PC-3 (cell line): ENCODE results near the gene FBXO30. TPM values are rescaled to one million over a fixed set of nuclear protein-coding genes. Genes with fewer than 3 reads are reported as not detected.

Experiments used
- ATAC-seq: fragments of 200-7000 bp; cut with Tn5 transposase; 2 replicates; pipeline ENCODE4 v1.9.1; 2020; ENCODE audit warnings: mild to moderate bottlenecking, moderate library complexity
- Bru-seq: library from RNA; stranded (reverse); fragments of 400-500 nt; gene quantifications from one replicate; lab custom pipeline; 2021; lab: Mats Ljungman, UMichigan
- BruChase-seq, 2 experiments: library from RNA; stranded (reverse); fragments of 400-500 nt; gene quantifications; one replicate each; lab custom pipeline; 2021; lab: Mats Ljungman, UMichigan
- BruUV-seq: library from RNA; stranded (reverse); fragments of 400-500 nt; replicated peaks from 2 replicates; lab custom pipeline; 2021; lab: Mats Ljungman, UMichigan
- CTCF ChIA-PET: fragments of 300-600 bp; sonication (Branson Sonifier 250); formaldehyde crosslinking; loops from one replicate; lab custom pipeline; 2022; ENCODE audit warnings: antibody characterized with exemption; lab: Charles Lee
- POLR2A ChIA-PET: fragments of 300-600 bp; sonication (Branson Sonifier 250); formaldehyde crosslinking; loops from one replicate; lab custom pipeline; 2022; ENCODE audit warnings: antibody characterized with exemption; ENCODE audit not compliant: unreplicated experiment; lab: Charles Lee
- DNase-seq: peaks from one replicate; pipeline ENCODE4 v3.0.0-alpha.2; 2015
- H2AFZ ChIP-seq: fragments of 300-600 bp; sonication (generic); 2 replicates; pipeline ENCODE4 v1.6.0; 2016; ENCODE audit warnings: antibody characterized with exemption, low read length
- H3F3A ChIP-seq: fragments of 300-600 bp; sonication (generic); one replicate; pipeline ENCODE4 v1.6.0; 2017; ENCODE audit warnings: antibody characterized with exemption, low read length, control low read depth, mild to moderate bottlenecking; ENCODE audit not compliant: unreplicated experiment
- H3K27ac ChIP-seq: fragments of 300-600 bp; sonication (generic); 2 replicates; pipeline ENCODE4 v1.5.1; 2016; ENCODE audit warnings: mild to moderate bottlenecking, low read length
- H3K27me3 ChIP-seq: fragments of 300-600 bp; sonication (generic); 2 replicates; pipeline ENCODE4 v1.6.1; 2016; ENCODE audit warnings: low read length, mixed read lengths
- H3K36me3 ChIP-seq: fragments of 300-600 bp; sonication (generic); 2 replicates; pipeline ENCODE4 v1.6.1; 2016; ENCODE audit warnings: low read depth, mixed run types, low read length, mixed read lengths
- H3K4me1 ChIP-seq: fragments of 300-600 bp; sonication (generic); 2 replicates; pipeline ENCODE4 v1.5.1; 2016; ENCODE audit warnings: low read length; ENCODE audit not compliant: insufficient read depth
- H3K4me2 ChIP-seq: fragments of 300-600 bp; sonication (generic); 2 replicates; pipeline ENCODE4 v1.6.0; 2016; ENCODE audit warnings: low read length
- H3K4me3 ChIP-seq: fragments of 300-600 bp; sonication (generic); 2 replicates; pipeline ENCODE4 v1.5.1; 2016; ENCODE audit warnings: mild to moderate bottlenecking, low read length, mixed read lengths
- H3K79me2 ChIP-seq: fragments of 300-600 bp; sonication (generic); 2 replicates; pipeline ENCODE4 v1.6.1; 2017; ENCODE audit warnings: low read length, mixed read lengths
- H3K9ac ChIP-seq: fragments of 300-600 bp; sonication (generic); 2 replicates; pipeline ENCODE4 v1.6.0; 2016; ENCODE audit warnings: mild to moderate bottlenecking, low read length
- H3K9me2 ChIP-seq: fragments of 300-600 bp; sonication (generic); replicated peaks from 2 replicates; pipeline ENCODE4 v1.6.1; 2016; ENCODE audit warnings: mixed run types, low read length, mixed read lengths
- H3K9me3 ChIP-seq: fragments of 300-600 bp; sonication (generic); 2 replicates; pipeline ENCODE4 v1.6.1; 2016; ENCODE audit warnings: low read length, mixed read lengths
- H4K20me1 ChIP-seq: fragments of 300-600 bp; sonication (generic); 2 replicates; pipeline ENCODE4 v1.6.1; 2016; ENCODE audit warnings: low read length, mixed read lengths
- CTCF ChIP-seq: fragments of 300-600 bp; sonication (generic); conservative IDR thresholded peaks from 2 replicates; pipeline ENCODE4 v1.5.1; 2017; ENCODE audit warnings: antibody characterized with exemption, low read depth, mild to moderate bottlenecking, low read length
- EZH2 ChIP-seq: fragments of 300-600 bp; sonication (generic); IDR thresholded peaks from one replicate; pipeline ENCODE4 v1.6.1; 2017; ENCODE audit warnings: antibody characterized with exemption, mild to moderate bottlenecking, low read length; ENCODE audit not compliant: unreplicated experiment
- EZH2phosphoT487 ChIP-seq: fragments of 300-600 bp; sonication (generic); IDR thresholded peaks from 2 replicates; pipeline ENCODE4 v1.6.1; 2018; ENCODE audit warnings: mild to moderate bottlenecking, antibody characterized with exemption, low read length, borderline replicate concordance
- intact Hi-C: fragments of 100-400 bp; cut with micrococcal nuclease; formaldehyde crosslinking; loops from 2 replicates; pipeline ENCODE4 v1.9.0; 2023
- long read RNA-seq: library from polyadenylated mRNA; unstranded; transcript quantifications from one replicate; pipeline ENCODE4 v2.0.0, GENCODE V29; 2021; ENCODE audit not compliant: unreplicated experiment
- total RNA-seq: library from RNA; depleted of rRNA; stranded (reverse); fragments of >200 nt; gene quantifications from 2 replicates; pipeline ENCODE4 v1.2.3, GENCODE V29; 2014; rRNA removed

FBXO30 gene, protein sequence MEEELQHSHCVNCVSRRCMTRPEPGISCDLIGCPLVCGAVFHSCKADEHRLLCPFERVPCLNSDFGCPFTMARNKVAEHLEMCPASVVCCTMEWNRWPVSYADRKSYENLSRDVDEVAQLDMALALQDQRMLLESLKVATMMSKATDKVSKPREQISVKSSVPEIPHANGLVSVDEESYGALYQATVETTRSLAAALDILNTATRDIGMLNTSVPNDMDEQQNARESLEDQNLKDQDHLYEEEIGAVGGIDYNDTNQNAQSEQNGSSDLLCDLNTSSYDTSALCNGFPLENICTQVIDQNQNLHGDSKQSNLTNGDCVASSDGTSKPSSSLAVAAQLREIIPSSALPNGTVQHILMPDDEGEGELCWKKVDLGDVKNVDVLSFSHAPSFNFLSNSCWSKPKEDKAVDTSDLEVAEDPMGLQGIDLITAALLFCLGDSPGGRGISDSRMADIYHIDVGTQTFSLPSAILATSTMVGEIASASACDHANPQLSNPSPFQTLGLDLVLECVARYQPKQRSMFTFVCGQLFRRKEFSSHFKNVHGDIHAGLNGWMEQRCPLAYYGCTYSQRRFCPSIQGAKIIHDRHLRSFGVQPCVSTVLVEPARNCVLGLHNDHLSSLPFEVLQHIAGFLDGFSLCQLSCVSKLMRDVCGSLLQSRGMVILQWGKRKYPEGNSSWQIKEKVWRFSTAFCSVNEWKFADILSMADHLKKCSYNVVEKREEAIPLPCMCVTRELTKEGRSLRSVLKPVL
- total RNA-seq (2.5 and 3.1 TPM in 2 replicates), Bru-seq, nascent RNA (percentile 86 among the genes with signal in this experiment), BruChase-seq, experiment 1, labeled RNA remaining after a 6-hour chase (percentile 79 among the genes with signal in this experiment), BruChase-seq, experiment 2, labeled RNA remaining after a 2-hour chase (percentile 87 among the genes with signal in this experiment)
- long read RNA-seq, full-length matches to known transcripts: 51 of 58 reads
- long read RNA-seq, partial matches to known transcripts: 3 of 58 reads
- long read RNA-seq, other reads (novel, unspliced or antisense): 4 of 58 reads

DNA sequence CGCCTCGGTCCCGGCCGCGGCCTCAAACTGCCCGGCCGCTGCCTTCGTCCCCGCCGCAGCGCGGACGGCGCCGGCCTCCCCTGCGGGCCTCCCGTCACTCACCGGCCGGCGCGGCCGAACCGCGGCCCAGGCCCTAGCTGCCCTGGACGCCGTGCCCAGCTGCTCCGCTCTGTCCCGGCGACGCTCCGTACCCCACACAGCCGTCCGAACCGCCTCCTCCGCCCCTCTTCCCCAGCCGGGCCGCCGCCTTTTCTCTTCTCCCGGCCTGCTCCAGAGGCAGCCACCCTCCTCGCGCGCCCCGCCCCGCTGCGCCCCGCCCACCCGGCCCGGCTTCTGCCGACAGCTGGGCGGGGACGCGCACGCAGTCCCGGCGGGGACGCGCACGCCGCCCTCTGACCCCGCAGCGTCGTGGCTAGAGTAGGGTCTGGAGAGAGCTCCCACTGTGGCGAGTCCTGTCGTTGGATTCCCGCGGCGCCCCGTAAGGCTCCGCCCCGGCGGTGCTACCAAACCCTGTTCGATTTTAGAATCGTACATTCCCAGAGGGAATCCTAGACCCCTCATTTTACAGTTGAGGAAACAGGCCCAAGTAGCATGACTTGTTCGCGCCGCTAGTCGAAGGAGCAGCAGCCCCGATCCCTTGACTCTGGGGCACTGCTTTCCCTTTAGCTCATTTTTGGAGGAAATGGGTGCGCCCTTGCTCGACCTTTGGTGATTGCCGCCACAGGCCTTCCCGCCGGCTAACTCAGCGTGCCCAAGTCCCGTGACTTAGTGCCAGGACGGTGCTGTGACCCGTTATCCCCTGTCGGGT, at the start of gene FBXO30:
FBXO30 (minus strand) TSS at position 295 of the 808 bp plus-strand sequence. CDS start 8,390 bp downstream, outside the sequence.
- Histone ChIP-seq H3K27ac (peak within 1 kb of the TSS; percentile 63), H4K20me1 (peaks cover 28% of the 10 kb centered on the region), H3K4me1 (peaks cover 33% of the 10 kb centered on the region), H3K27me3 (no peaks in the 10 kb centered on the region), H3K9me3 (no peaks in the 10 kb centered on the region), H3K36me3 (no peaks in the 10 kb centered on the region), H3K4me3 (peak within 1 kb of the TSS; percentile 82), H3K79me2 (peaks cover 45% of the 10 kb centered on the region), H3K4me2 (peak within 1 kb of the TSS; percentile 98), H3K9ac (peak within 1 kb of the TSS; percentile 79), H3K9me2 (no peaks in the 10 kb centered on the region), H2AFZ (peak within 1 kb of the TSS; percentile 95), H3F3A (no peaks in the 10 kb centered on the region)
- POLR2A ChIA-PET: interaction anchor here (0.6 to 0.7 kb wide), 3 partner anchors 25 to 93 kb away, joined by 3 to 4 read pairs (median 3); no protein-coding TSS in a partner anchor
- DNase-seq: peak; percentile 75
- no peak for TF ChIP-seq CTCF
- no peak for TF ChIP-seq EZH2phosphoT487
- no peak for TF ChIP-seq EZH2
- intact Hi-C loops: loop anchor here (2.0 kb wide), 1 partner anchor 80 kb away; the partner anchor contains the start of gene EPM2A
- CTCF ChIA-PET: no interaction called here
- TSS peak; percentile 72 for BruUV-seq
- ATAC-seq: peak; percentile 88

DNA sequence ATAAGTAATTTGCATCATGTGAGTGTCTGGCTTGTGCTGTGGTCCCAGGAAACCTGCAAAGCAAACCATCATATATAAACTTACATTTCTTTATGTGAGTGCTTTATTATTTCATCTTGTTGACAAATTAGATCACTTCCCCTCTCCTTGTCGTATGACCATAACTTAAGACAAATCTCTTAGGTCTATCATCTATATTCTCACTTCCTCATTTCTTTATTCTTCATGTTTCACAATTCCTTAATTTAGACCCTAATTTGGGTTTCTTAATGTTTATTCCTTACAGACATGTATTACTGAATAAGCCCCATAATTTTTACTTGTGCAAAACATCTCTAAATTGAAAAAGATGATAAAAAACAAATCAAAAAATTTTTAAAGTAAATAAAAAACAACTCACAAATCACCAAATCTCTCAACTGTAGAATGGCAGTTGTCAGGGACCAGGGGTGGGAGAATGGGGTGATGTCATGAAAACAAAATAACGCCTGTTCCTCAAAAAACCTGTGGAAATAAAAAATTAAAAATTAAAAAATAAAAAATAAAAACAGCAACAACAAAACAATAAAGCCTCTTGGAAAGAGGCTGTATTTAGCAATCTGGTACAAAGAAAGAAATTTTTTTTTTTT, 49.5 kb upstream of the FBXO30 start:
- no TSS peak for BruUV-seq
- no peak for DNase-seq

More for the DNA sequence above, 49.5 kb upstream of the FBXO30 start:
- ChIA-PET CTCF (no interaction called here), POLR2A (no interaction called here)
- Histone ChIP-seq H3K4me1 (no peaks in the 10 kb centered on the region), H3K36me3 (peaks cover 7% of the 10 kb centered on the region; the same call in 1 of the 2 replicates), H3K9me3 (no peaks in the 10 kb centered on the region), H3K27ac (no peak overlapping the region), H4K20me1 (no peaks in the 10 kb centered on the region), H3K27me3 (no peaks in the 10 kb centered on the region), H3K9me2 (no peaks in the 10 kb centered on the region), H3K4me2 (no peak overlapping the region), H3F3A (no peaks in the 10 kb centered on the region), H3K79me2 (no peaks in the 10 kb centered on the region), H3K9ac (no peak overlapping the region), H2AFZ (no peak overlapping the region), H3K4me3 (no peak overlapping the region)
- no peak for ATAC-seq
- intact Hi-C loops: no loop called here
- TF ChIP-seq EZH2phosphoT487: no peak
- no peak for TF ChIP-seq EZH2
